AG10803 (cell line): ENCODE measurements around the gene ZNF275.

Experiments
- DNase-seq: peaks from one replicate; pipeline ENCODE4 v3.0.0; 2010; ENCODE audit warnings: low read depth
- H3K4me3 ChIP-seq: 2 replicates; pipeline ENCODE4 v1.5.1; 2011; ENCODE audit warnings: mild to moderate bottlenecking, low read length, control low read depth
- TF ChIP-seq, protein P1 (sequence below): conservative IDR thresholded peaks from 2 replicates; pipeline ENCODE4 v1.5.1; 2011; ENCODE audit warnings: mild to moderate bottlenecking, low read length, control low read depth, inconsistent platforms

Gene ZNF275

DNA sequence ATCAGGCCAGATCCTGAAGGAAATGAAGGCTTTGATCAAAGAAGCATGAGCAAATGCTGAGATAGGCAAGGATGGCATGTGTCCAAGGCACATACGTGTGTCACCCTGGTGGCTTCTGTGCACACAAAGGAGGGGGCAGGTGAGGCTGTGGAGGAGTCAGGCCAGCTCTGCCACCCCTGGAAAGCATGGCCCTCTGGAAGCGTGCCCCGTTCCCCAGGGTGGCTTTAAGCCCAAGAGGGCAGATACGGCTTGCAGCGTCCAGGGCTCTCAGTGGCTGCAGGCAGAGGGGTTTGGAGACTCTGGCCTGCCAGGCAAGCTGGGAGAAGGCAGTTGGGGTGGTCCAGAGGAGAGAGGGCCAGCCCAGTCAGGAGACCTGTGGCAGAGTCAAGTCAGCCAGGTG, 41.6 kb downstream of the ZNF275 start:
- DNase-seq, result no peak

DNA sequence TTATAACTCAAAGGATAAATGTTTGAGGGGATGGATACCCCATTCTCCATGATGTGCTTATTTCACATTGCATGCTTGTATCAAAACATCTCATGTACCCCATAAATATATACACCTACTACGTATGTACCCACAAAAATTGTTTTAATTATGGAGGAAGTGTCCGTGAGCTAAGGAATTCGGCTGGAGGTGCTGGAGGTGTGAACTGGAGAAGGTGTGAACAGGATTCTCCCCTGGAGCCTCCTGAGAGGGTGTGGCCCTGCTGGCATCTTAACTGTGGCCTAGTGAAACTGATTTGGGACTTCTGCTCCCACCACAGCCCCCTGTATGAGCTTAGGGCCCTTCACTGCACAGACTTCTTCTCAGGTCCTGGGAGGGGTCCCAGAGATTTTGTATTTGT, 43.8 kb downstream of the ZNF275 start:
- TF ChIP-seq, protein P1, sequence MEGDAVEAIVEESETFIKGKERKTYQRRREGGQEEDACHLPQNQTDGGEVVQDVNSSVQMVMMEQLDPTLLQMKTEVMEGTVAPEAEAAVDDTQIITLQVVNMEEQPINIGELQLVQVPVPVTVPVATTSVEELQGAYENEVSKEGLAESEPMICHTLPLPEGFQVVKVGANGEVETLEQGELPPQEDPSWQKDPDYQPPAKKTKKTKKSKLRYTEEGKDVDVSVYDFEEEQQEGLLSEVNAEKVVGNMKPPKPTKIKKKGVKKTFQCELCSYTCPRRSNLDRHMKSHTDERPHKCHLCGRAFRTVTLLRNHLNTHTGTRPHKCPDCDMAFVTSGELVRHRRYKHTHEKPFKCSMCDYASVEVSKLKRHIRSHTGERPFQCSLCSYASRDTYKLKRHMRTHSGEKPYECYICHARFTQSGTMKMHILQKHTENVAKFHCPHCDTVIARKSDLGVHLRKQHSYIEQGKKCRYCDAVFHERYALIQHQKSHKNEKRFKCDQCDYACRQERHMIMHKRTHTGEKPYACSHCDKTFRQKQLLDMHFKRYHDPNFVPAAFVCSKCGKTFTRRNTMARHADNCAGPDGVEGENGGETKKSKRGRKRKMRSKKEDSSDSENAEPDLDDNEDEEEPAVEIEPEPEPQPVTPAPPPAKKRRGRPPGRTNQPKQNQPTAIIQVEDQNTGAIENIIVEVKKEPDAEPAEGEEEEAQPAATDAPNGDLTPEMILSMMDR, result no peak
- no peak for DNase-seq
- H3K4me3 ChIP-seq, result no peak overlapping the region

More for the DNA sequence above, 41.6 kb downstream of the ZNF275 start:
- H3K4me3 ChIP-seq, result no peak overlapping the region
- TF ChIP-seq, protein P1, result no peak

DNA sequence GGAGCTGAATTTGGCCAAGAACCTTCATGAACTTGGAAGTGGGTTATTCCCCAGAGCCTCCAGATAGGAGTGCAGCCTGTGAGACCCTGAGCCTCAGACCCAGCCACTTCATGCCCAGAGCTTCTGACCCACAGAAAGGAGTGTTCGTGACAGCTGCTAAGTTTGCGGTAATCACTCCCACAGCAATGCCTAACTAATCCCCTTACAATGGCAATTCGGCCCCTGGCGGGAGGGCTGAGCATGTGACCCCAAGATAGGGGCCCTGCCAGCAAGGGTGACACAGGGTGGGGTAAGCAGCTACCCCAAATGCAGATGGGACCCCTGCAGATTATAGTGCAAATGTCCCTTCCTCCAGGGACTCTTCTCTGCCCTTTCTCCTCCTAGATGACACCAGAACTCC, 44.7 kb downstream of the ZNF275 start:
- H3K4me3 ChIP-seq, result no peak overlapping the region
- TF ChIP-seq, protein P1, result no peak
- no peak for DNase-seq

DNA sequence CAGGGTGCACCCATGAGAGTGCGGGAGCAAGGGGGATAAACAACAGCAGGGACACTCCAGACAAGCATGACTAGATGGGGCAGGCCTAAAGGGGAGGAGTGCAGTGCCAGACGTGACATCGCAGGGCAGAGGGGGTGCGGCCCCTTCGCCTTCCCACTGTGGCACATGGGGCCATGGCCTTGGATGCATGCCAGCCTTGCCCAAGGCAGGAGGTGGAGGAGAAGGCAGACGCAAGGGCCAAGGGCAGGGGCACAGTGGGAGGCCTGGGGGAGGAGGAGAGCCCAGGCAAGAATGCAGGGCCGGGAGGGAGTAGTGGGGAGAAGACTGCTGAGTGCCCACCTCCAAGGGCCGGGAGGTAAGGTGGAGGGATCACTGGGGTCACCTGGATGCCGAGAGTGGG, 45.6 kb downstream of the ZNF275 start:
- no peak overlapping the region for H3K4me3 ChIP-seq
- no peak for DNase-seq
- TF ChIP-seq, protein P1, result no peak

DNA sequence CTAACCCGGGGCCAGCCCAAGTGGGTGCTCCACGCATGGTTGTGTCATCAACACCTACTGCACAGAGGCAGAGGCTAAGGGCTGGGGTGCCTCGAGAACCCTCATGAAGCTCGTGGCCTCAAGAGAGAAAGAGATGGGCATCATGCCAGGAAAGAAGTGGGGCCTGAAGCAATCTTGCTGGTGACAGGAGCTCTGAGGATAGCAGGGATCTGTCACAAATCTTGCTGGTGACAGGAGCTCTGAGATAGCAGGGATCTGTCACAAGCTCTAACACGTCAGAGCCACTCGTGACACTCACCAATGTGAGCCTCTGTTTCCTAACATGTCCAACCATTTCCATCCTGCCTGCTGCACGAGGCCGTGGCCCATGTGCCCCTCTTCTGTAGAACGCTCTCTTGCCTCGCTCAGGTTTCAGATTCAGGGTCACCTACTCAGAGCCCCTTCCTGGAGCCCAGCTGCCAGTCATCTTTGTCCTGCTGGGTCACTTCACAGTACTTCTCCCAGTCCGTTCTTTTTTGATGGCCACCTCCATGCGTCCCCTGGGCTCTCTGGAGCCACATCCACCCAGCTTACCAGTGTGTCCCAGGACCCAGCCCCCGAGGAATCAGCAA, 46.1 kb downstream of the ZNF275 start:
- TF ChIP-seq, protein P1, result no peak
- no peak overlapping the region for H3K4me3 ChIP-seq
- no peak for DNase-seq

DNA sequence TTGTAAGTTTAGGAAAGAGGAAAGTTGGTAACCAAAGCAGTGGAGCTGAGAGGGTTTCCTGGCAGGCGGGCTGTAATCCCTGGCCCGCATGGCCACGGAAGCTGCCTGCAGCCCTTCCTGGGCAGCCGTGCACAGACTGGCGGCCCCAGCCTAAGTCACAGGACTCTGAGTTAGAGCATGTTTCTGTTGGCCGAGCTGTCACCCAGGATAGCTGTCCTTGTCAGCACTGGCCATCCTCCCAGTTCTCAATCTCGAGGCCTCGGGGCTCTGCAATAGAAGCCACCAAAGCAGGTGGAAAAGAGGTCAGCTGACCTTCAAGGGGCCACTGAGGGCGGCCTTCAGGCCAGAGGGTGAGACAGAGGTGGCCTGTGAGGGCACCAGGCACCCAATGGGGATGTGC, 46.7 kb downstream of the ZNF275 start:
- no peak overlapping the region for H3K4me3 ChIP-seq
- TF ChIP-seq, protein P1, result no peak
- no peak for DNase-seq

DNA sequence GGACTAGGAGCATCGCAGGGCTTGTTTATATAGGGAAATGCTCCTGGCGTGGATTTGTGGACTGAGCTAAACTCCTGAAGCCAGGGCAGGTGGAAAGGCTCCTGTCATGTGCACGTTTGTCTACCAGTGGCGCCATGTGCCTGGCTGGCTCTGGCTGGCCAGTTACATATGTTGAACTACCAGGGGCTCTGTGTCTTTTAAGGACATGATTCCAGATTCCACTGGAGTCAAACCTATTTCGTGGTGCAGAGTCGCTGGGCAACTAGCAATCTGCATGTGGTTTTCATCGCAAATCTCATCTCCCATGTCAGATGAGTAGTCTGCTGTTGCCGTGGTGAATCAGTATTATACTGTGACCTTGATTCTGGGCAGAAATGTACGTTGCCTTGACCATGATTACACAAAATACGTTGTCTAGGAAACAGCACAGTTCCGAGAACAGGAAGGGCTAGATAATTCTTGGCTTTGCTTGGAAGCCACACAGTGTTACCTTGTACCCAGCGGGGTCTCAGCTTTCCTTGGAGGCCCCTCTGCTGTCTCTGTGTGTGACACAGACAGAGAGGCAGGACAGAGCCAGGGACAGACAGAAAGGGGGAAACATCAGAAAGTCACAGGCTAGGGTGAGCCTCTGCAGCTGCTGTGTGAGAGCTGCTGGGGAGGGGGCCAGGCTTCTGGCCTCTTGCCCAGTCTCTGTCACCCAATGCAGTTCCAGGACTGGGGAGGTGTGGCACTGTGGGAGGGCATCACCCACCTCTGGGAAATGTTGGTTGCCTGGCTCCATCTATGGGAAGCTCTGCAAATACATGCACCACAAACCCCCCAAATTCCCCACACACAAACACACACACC, 48.0 kb downstream of the ZNF275 start:
- peak; percentile 92 for DNase-seq
- TF ChIP-seq, protein P1, result peak; percentile 27
- H3K4me3 ChIP-seq, result no peak overlapping the region
